HEK293T (cell line): Measurements from ENCODE around the gene GALNT5.

Source experiments
- ARNT ChIP-seq: fragments of 450-650 bp; IDR thresholded peaks from 2 replicates; pipeline ENCODE4 v1.6.1; 2017; ENCODE audit warnings: mild to moderate bottlenecking
- BHLHE40 ChIP-seq: fragments of 450-650 bp; IDR thresholded peaks from 2 replicates; pipeline ENCODE4 v1.6.1; 2016; ENCODE audit warnings: mild to moderate bottlenecking, moderate library complexity, borderline replicate concordance
- CTBP1 ChIP-seq: fragments of 450-650 bp; IDR thresholded peaks from 2 replicates; pipeline ENCODE4 v1.6.1; 2016; ENCODE audit warnings: borderline replicate concordance
- FOXA1 ChIP-seq: fragments of 450-650 bp; IDR thresholded peaks from 2 replicates; pipeline ENCODE4 v1.6.1; 2016; ENCODE audit warnings: mild to moderate bottlenecking
- SUZ12 ChIP-seq: fragments of 450-650 bp; IDR thresholded peaks from 2 replicates; pipeline ENCODE4 v1.6.1; 2016; ENCODE audit warnings: mild to moderate bottlenecking
- TARDBP ChIP-seq: fragments of 450-650 bp; IDR thresholded peaks from 2 replicates; pipeline ENCODE4 v1.6.1; 2016

- TF ChIP-seq TARDBP = no peak
- TF ChIP-seq ARNT = no peak
- TF ChIP-seq SUZ12 = no peak
- TF ChIP-seq BHLHE40 = no peak
- TF ChIP-seq CTBP1 = no peak
- no peak for TF ChIP-seq FOXA1
Observed at GRCh38 chr2:157269060-157269459, 11.6 kb downstream of the GALNT5 start.
